ENCODE measurements around the gene PPP6R3. TPM values are rescaled to one million over a fixed set of nuclear protein-coding genes. Genes with fewer than 3 reads are reported as not detected.

PPP6R3 gene
- total RNA-seq, 2 donors from 2014 or later: 118 to 136 TPM

DNA sequence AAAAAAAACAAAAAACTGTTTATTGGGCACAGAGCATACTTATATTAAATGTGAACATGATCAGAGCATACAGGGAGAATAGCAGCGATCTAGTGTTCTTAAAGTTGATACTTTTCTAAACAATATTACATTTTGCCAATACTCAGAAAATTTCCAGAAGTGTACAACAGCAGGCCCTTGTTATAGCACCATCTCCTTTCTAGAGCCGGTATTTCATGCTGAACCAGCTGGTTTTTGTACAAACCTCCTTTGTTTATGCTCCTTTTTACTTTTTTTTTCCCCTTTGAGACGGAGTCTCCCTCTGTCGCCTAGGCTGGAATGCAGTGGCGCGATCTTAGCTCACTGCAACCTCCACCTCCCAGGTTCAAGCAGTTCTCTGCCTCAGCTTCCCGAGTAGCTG is 90.7 kb downstream of the PPP6R3 start:
- TF ChIP-seq CTCF (conservative IDR thresholded peaks at IDR 0.05): no peak
- H3K27me3 Mint-ChIP-seq (ENCODE audit: insufficient read depth): no peaks in the 10 kb centered on the region
- no peak overlapping the region for H3K9ac ChIP-seq (ENCODE audit: extremely low read depth, low read length, poor library complexity, severe bottlenecking)
- H3K9me3 ChIP-seq (ENCODE audit: control insufficient read depth, low read length): no peaks in the 10 kb centered on the region
- peaks cover 85% of the 10 kb centered on the region for H3K36me3 ChIP-seq (ENCODE audit: control insufficient read depth, insufficient read depth, low read length)
- DNase-seq: no peak
- no peak overlapping the region for H3K27ac Mint-ChIP-seq
- peaks cover 74% of the 10 kb centered on the region for H3K36me3 Mint-ChIP-seq (ENCODE audit: low read depth)
- peaks cover 11% of the 10 kb centered on the region for H3K4me1 Mint-ChIP-seq
- no peak overlapping the region for H3K4me3 Mint-ChIP-seq
- no peak overlapping the region for H3K4me3 ChIP-seq (ENCODE audit: low read length)
- no peaks in the 10 kb centered on the region for H3K4me1 ChIP-seq (ENCODE audit: control insufficient read depth, insufficient read depth, low read length)
- WGBS, 2 experiments (ENCODE audit: insufficient coverage in 1 of 2, insufficient read length in 1 of 2): 92 to 95% methylated on average over 2 to 7 of the region's 7 CpGs
- no peak overlapping the region for H3K27ac ChIP-seq (ENCODE audit: low read depth, low read length)
- no peaks in the 10 kb centered on the region for H3K27me3 ChIP-seq (ENCODE audit: control insufficient read depth, insufficient read depth, low read length, poor library complexity, severe bottlenecking)
- H3K9me3 Mint-ChIP-seq: no peaks in the 10 kb centered on the region

GRCh38 chr11:68551777-68552176 is 91.2 kb downstream of the PPP6R3 start:
- Histone ChIP-seq H3K36me3 (ENCODE audit: control insufficient read depth, insufficient read depth, low read length) (peaks cover 84% of the 10 kb centered on the region), H3K4me1 (ENCODE audit: control insufficient read depth, insufficient read depth, low read length) (no peaks in the 10 kb centered on the region), H3K4me3 (ENCODE audit: low read length) (no peak overlapping the region), H3K9me3 (ENCODE audit: control insufficient read depth, low read length) (no peaks in the 10 kb centered on the region), H3K9ac (ENCODE audit: extremely low read depth, low read length, poor library complexity, severe bottlenecking) (no peak overlapping the region), H3K27me3 (ENCODE audit: control insufficient read depth, insufficient read depth, low read length, poor library complexity, severe bottlenecking) (no peaks in the 10 kb centered on the region), H3K27ac (ENCODE audit: low read depth, low read length) (no peak overlapping the region)
- Mint-ChIP-seq H3K4me3 (no peak overlapping the region), H3K36me3 (ENCODE audit: low read depth) (peaks cover 71% of the 10 kb centered on the region), H3K27ac (peak overlapping the region; percentile 77), H3K9me3 (no peaks in the 10 kb centered on the region), H3K27me3 (ENCODE audit: insufficient read depth) (no peaks in the 10 kb centered on the region), H3K4me1 (peaks cover 11% of the 10 kb centered on the region)
- WGBS, 2 experiments (ENCODE audit: insufficient coverage in 1 of 2, insufficient read length in 1 of 2): 97 to 100% methylated on average over 2 to 3 of the region's 3 CpGs
- DNase-seq: no peak
- no peak for TF ChIP-seq CTCF (conservative IDR thresholded peaks at IDR 0.05)

DNA sequence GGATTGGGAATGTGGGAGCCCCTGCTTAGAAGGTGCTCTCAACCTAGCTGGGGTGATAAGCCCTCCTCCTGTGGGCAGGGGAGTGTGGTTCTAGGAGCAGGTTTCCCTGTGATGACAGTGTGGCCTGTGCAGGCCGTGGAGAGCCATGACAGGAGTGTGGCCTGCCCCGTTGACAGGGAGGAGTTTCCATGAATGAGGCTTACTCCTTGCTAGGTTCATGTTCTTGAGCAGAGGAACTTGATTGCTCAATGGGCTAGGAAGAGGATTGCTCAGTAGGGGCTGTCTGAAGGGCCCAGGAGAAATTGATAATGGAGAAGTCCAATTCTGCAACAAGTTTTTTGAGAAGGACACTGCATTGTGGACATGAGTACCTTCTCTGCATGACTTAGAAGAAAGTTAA is 92.0 kb downstream of the PPP6R3 start:
- no peaks in the 10 kb centered on the region for H3K9me3 Mint-ChIP-seq
- H3K36me3 Mint-ChIP-seq (ENCODE audit: low read depth): peaks cover 69% of the 10 kb centered on the region
- no peak overlapping the region for H3K27ac ChIP-seq (ENCODE audit: low read depth, low read length)
- no peak for DNase-seq
- H3K36me3 ChIP-seq (ENCODE audit: control insufficient read depth, insufficient read depth, low read length): peaks cover 85% of the 10 kb centered on the region
- H3K27ac Mint-ChIP-seq: peak overlapping the region; percentile 52
- no peaks in the 10 kb centered on the region for H3K9me3 ChIP-seq (ENCODE audit: control insufficient read depth, low read length)
- no peak for TF ChIP-seq CTCF (conservative IDR thresholded peaks at IDR 0.05)
- no peak overlapping the region for H3K4me3 Mint-ChIP-seq
- H3K4me3 ChIP-seq (ENCODE audit: low read length): no peak overlapping the region
- WGBS, 2 experiments (ENCODE audit: insufficient coverage in 1 of 2, insufficient read length in 1 of 2): 94 to 100% methylated on average over 2 of the region's 2 CpGs
- H3K27me3 Mint-ChIP-seq (ENCODE audit: insufficient read depth): no peaks in the 10 kb centered on the region
- H3K4me1 Mint-ChIP-seq: peaks cover 11% of the 10 kb centered on the region
- H3K4me1 ChIP-seq (ENCODE audit: control insufficient read depth, insufficient read depth, low read length): no peaks in the 10 kb centered on the region
- no peak overlapping the region for H3K9ac ChIP-seq (ENCODE audit: extremely low read depth, low read length, poor library complexity, severe bottlenecking)
- no peaks in the 10 kb centered on the region for H3K27me3 ChIP-seq (ENCODE audit: control insufficient read depth, insufficient read depth, low read length, poor library complexity, severe bottlenecking)
